ENCODE results near the gene SKAP1. TPM values are rescaled to one million over a fixed set of nuclear protein-coding genes. Genes with fewer than 3 reads are reported as not detected.
A peak's percentile ranks its signal among the peaks of the same experiment; 100 is the strongest.
"Not testable (repeated sequence)": the region's sequence is repeated elsewhere in the genome, so short reads cannot be mapped to it uniquely, and the experiment has no call there.

Gene SKAP1
- polyA plus RNA-seq, 1 donor from 2014 or later = 11.5 TPM

- Mint-ChIP-seq H3K4me1 (peaks cover 30 to 56% (median 53%) of the 10 kb centered on the region in 3 donors), H3K4me3 (peak overlapping the region in 3 of 4 donors; percentile 10 to 68 (median 48))
These were observed 10.0 kb upstream of the SKAP1 start for GRCh38 chr17:48439875-48440505.

GRCh38 chr17:48439110-48439850, 9.3 kb upstream of the SKAP1 start:
- Mint-ChIP-seq H3K4me1 (peaks cover 30 to 49% (median 48%) of the 10 kb centered on the region in 3 donors), H3K27ac (peak overlapping the region in 1 of 3 donors; percentile 7), H3K9me3 (peaks cover 0 to 12% (median 6%) of the 10 kb centered on the region in 3 donors), H3K4me3 (peak overlapping the region in 3 of 4 donors; percentile 10 to 68 (median 48)), H3K27me3 (peaks cover 35% of the 10 kb centered on the region), H3K36me3 (no peaks in the 10 kb centered on the region)

More at GRCh38 chr17:48439875-48440505, 10.0 kb upstream of the SKAP1 start:
- Mint-ChIP-seq H3K36me3 (no peaks in the 10 kb centered on the region), H3K27ac (peak overlapping the region in 2 of 3 donors; percentile 7 to 25), H3K9me3 (peaks cover 0 to 16% (median 6%) of the 10 kb centered on the region in 3 donors), H3K27me3 (peaks cover 40% of the 10 kb centered on the region)

- Mint-ChIP-seq H3K27me3 (peaks cover 40% of the 10 kb centered on the region), H3K36me3 (no peaks in the 10 kb centered on the region), H3K4me3 (no peak overlapping the region), H3K4me1 (peaks cover 30 to 47% (median 47%) of the 10 kb centered on the region in 3 donors), H3K9me3 (peaks cover 0 to 12% (median 6%) of the 10 kb centered on the region in 3 donors), H3K27ac (peak overlapping the region in 1 of 3 donors; percentile 69)
These were observed 8.6 kb upstream of the SKAP1 start for GRCh38 chr17:48438516-48439061.

- Mint-ChIP-seq H3K4me1 (peaks cover 12 to 27% (median 17%) of the 10 kb centered on the region in 3 donors), H3K9me3 (peaks cover 0 to 11% (median 0%) of the 10 kb centered on the region in 3 donors), H3K27ac (no peak overlapping the region), H3K36me3 (no peaks in the 10 kb centered on the region), H3K4me3 (no peak overlapping the region), H3K27me3 (peaks cover 52% of the 10 kb centered on the region)
These were observed 3.9 kb upstream of the SKAP1 start for GRCh38 chr17:48433896-48434295.

- Mint-ChIP-seq H3K36me3 (no peaks in the 10 kb centered on the region), H3K27me3 (peaks cover 51% of the 10 kb centered on the region), H3K9me3 (peaks cover 0 to 11% (median 0%) of the 10 kb centered on the region in 3 donors), H3K4me1 (peaks cover 12 to 31% (median 16%) of the 10 kb centered on the region in 3 donors), H3K4me3 (no peak overlapping the region), H3K27ac (no peak overlapping the region)
These were observed 3.1 kb upstream of the SKAP1 start for GRCh38 chr17:48432820-48433775.

- peaks cover 0 to 4% (median 0%) of the 10 kb centered on the region in 3 donors for H3K9me3 Mint-ChIP-seq
- H3K4me3 Mint-ChIP-seq = peak overlapping the region; percentile 19 to 96 (median 83)
- no peaks in the 10 kb centered on the region for H3K36me3 Mint-ChIP-seq
- H3K27ac Mint-ChIP-seq = peak overlapping the region in 1 of 3 donors; percentile 59
- peaks cover 41% of the 10 kb centered on the region for H3K27me3 Mint-ChIP-seq
- H3K4me1 Mint-ChIP-seq = peaks cover 12 to 50% (median 28%) of the 10 kb centered on the region in 3 donors
These were observed 858 bp downstream of the SKAP1 start for GRCh38 chr17:48429156-48429555.

- Mint-ChIP-seq H3K4me3 (peak overlapping the region in 1 of 4 donors; percentile 24), H3K27me3 (peaks cover 32% of the 10 kb centered on the region), H3K9me3 (peaks cover 0 to 4% (median 0%) of the 10 kb centered on the region in 3 donors), H3K36me3 (no peaks in the 10 kb centered on the region), H3K27ac (peak overlapping the region in 1 of 3 donors; percentile 28), H3K4me1 (peaks cover 12 to 46% (median 28%) of the 10 kb centered on the region in 3 donors)
These were observed 2.4 kb downstream of the SKAP1 start for GRCh38 chr17:48427598-48427997.

GRCh38 chr17:48426761-48427500, 3.1 kb downstream of the SKAP1 start:
- Mint-ChIP-seq H3K4me3 (peak overlapping the region in 1 of 4 donors; percentile 6), H3K27me3 (peaks cover 32% of the 10 kb centered on the region), H3K36me3 (no peaks in the 10 kb centered on the region), H3K9me3 (peaks cover 0 to 4% (median 0%) of the 10 kb centered on the region in 3 donors), H3K27ac (no peak overlapping the region), H3K4me1 (peaks cover 12 to 44% (median 28%) of the 10 kb centered on the region in 3 donors)

- H3K4me1 Mint-ChIP-seq = peaks cover 12 to 43% (median 28%) of the 10 kb centered on the region in 3 donors
- no peaks in the 10 kb centered on the region for H3K36me3 Mint-ChIP-seq
- H3K4me3 Mint-ChIP-seq = no peak overlapping the region
- H3K27ac Mint-ChIP-seq = peak overlapping the region in 1 of 3 donors; percentile 14
- H3K9me3 Mint-ChIP-seq = peaks cover 0 to 4% (median 0%) of the 10 kb centered on the region in 3 donors
- peaks cover 29% of the 10 kb centered on the region for H3K27me3 Mint-ChIP-seq
These were observed 3.9 kb downstream of the SKAP1 start for GRCh38 chr17:48426019-48426665.

GRCh38 chr17:48422060-48422459, 8.0 kb downstream of the SKAP1 start:
- H3K27me3 Mint-ChIP-seq, H3K27ac Mint-ChIP-seq, H3K36me3 Mint-ChIP-seq, H3K9me3 Mint-ChIP-seq, H3K4me3 Mint-ChIP-seq: not testable (repeated sequence)
- peaks cover 0 to 11% (median 10%) of the 10 kb centered on the region in 3 donors for H3K4me1 Mint-ChIP-seq

- H3K27me3 Mint-ChIP-seq = peaks cover 3% of the 10 kb centered on the region
- H3K27ac Mint-ChIP-seq = no peak overlapping the region
- H3K9me3 Mint-ChIP-seq = no peaks in the 10 kb centered on the region
- H3K4me3 Mint-ChIP-seq = no peak overlapping the region
- peaks cover 0 to under 1% (median 0%) of the 10 kb centered on the region in 3 donors for H3K4me1 Mint-ChIP-seq
- peaks cover 2% of the 10 kb centered on the region for H3K36me3 Mint-ChIP-seq
These were observed 9.2 kb downstream of the SKAP1 start for GRCh38 chr17:48420823-48421222.

GRCh38 chr17:48416971-48417370, 13.0 kb downstream of the SKAP1 start:
- Mint-ChIP-seq H3K9me3 (no peaks in the 10 kb centered on the region), H3K4me3 (no peak overlapping the region), H3K4me1 (peaks cover 1 to 4% (median 3%) of the 10 kb centered on the region in 3 donors), H3K36me3 (peaks cover 2% of the 10 kb centered on the region), H3K27ac (no peak overlapping the region), H3K27me3 (peaks cover 5% of the 10 kb centered on the region)
